Cardiac fibroblast (primary cell): ENCODE measurements around the gene MAP3K1.

ENCODE experiments used
- DNase-seq, 2 donors: peaks; one replicate each; pipeline versions ENCODE4 v3.0.0 to v3.0.0-alpha.2; 2010; ENCODE audit warnings: low read depth in 2 of 2
- H3K4me3 ChIP-seq, 2 donors: replicated peaks in 1 of 2; 1 replicate in 1 of 2; 2 replicates in 1 of 2; pipeline ENCODE4 v1.5.1; 2011; ENCODE audit warnings: low read depth in 2 of 2, low read length in 2 of 2, mild to moderate bottlenecking in 2 of 2, moderate library complexity in 1 of 2
- CTCF ChIP-seq: IDR thresholded peaks from one replicate; pipeline ENCODE4 v1.5.1; 2011; ENCODE audit warnings: low read depth, mild to moderate bottlenecking, low read length, inconsistent platforms

MAP3K1 gene

GRCh38 chr5:56833325-56833724, 18.0 kb downstream of the MAP3K1 start:
- H3K4me3 ChIP-seq, result no peak overlapping the region
- TF ChIP-seq CTCF, result no peak
- DNase-seq, result no peak

- peak in 1 of 2 donors; percentile 32 for DNase-seq
- TF ChIP-seq CTCF, result no peak
- H3K4me3 ChIP-seq, result no peak overlapping the region
These were observed 22.0 kb downstream of the MAP3K1 start for GRCh38 chr5:56837381-56837780.

GRCh38 chr5:56837956-56838355, 22.6 kb downstream of the MAP3K1 start:
- TF ChIP-seq CTCF, result no peak
- no peak for DNase-seq
- no peak overlapping the region for H3K4me3 ChIP-seq

- peak overlapping the region in 1 of 2 donors; percentile 33 for H3K4me3 ChIP-seq
- peak; percentile 26 for TF ChIP-seq CTCF
- peak; percentile 78 to 79 for DNase-seq
These were observed 23.2 kb downstream of the MAP3K1 start for GRCh38 chr5:56838409-56839039.

- no peak for TF ChIP-seq CTCF
- no peak overlapping the region for H3K4me3 ChIP-seq
- DNase-seq, result no peak
These were observed 23.7 kb downstream of the MAP3K1 start for GRCh38 chr5:56839062-56839461.

- TF ChIP-seq CTCF, result no peak
- DNase-seq, result no peak
- no peak overlapping the region for H3K4me3 ChIP-seq
These were observed 25.2 kb downstream of the MAP3K1 start for GRCh38 chr5:56840597-56840996.

GRCh38 chr5:56845277-56845676, 29.9 kb downstream of the MAP3K1 start:
- DNase-seq, result no peak
- TF ChIP-seq CTCF, result no peak

More at GRCh38 chr5:56845277-56845676, 29.9 kb downstream of the MAP3K1 start:
- H3K4me3 ChIP-seq, result no peak overlapping the region
